Lower leg skin (tissue), 3 donors: ENCODE data around the gene MRPL3.

ENCODE experiments used
- POLR2A ChIP-seq, 2 donors: fragments of 450-650 bp; IDR thresholded peaks; one replicate each; pipeline ENCODE4 v1.6.1; 2016 to 2017; ENCODE audit warnings: antibody characterized with exemption in 2 of 2, mild to moderate bottlenecking in 1 of 2, moderate library complexity in 1 of 2
- TF ChIP-seq, protein P1 (sequence below), 3 donors: fragments of 450-650 bp; IDR thresholded peaks; one replicate each; pipeline ENCODE4 v1.5.1; 2016; ENCODE audit warnings: antibody characterized with exemption in 3 of 3, mild to moderate bottlenecking in 3 of 3, moderate library complexity in 2 of 3

DNA sequence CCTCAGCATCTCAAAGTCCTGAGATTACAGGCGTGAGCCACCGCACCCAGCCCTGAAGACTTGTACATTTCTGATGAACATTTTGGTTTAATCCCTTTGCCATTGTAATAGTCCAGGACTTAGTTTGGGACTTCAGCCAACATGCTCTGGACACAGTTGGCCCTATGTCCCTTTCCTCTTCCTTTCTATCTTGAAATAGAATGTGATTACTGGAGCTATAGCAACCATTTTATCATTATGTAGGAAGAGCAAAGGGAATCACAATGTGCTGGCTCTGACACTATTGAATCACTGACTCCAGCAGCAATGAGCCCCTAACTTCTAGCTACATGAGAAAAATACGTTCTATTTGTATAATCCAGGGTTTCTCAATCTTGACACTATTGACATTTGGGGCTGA is 34.8 kb upstream of the MRPL3 start:
- TF ChIP-seq, protein P1, sequence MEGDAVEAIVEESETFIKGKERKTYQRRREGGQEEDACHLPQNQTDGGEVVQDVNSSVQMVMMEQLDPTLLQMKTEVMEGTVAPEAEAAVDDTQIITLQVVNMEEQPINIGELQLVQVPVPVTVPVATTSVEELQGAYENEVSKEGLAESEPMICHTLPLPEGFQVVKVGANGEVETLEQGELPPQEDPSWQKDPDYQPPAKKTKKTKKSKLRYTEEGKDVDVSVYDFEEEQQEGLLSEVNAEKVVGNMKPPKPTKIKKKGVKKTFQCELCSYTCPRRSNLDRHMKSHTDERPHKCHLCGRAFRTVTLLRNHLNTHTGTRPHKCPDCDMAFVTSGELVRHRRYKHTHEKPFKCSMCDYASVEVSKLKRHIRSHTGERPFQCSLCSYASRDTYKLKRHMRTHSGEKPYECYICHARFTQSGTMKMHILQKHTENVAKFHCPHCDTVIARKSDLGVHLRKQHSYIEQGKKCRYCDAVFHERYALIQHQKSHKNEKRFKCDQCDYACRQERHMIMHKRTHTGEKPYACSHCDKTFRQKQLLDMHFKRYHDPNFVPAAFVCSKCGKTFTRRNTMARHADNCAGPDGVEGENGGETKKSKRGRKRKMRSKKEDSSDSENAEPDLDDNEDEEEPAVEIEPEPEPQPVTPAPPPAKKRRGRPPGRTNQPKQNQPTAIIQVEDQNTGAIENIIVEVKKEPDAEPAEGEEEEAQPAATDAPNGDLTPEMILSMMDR (IDR thresholded peaks at IDR 0.05), result no peak
- TF ChIP-seq POLR2A (IDR thresholded peaks at IDR 0.05), result no peak
